Measurements from ENCODE around the gene IGHMBP2.

The IGHMBP2 gene

DNA sequence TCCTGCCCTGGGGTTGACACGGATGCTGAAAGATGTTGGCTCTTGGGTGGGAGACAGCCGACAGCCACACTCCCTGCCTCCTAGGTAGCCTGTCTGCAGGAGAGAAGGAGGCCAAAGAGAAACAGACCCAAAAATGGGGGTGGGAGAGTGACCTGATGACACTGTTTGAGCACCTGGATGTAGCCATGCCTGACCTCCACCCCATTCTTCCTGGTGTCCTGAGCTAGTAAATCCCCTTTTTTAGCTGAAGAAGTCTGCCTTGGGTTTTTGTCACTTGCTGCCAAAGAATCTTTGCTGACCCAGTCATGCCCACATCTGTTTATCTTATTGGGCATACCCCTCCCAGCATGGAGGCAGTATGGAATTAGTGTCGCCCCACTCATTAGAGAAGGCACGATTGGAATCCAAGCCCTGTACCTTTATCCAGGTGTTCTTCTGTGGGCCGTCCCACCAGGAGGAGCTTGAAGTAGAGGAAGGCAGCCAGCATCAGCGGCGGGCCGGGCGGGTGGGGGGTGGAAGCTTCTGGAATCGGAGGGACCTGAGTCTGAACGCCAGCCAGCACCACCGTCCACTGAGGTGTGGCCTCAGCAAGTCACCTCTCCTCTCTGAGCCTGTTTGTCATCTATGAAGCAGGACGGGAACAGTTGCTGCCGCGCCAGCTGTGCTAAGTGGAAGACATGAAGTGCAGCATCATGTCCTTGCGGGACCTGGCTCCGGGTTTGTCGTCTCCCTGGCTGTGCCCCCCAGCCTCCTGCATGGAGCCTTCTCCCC lies 37.8 kb downstream of the IGHMBP2 start:
- no peak for TF ChIP-seq FOXM1 (IDR thresholded peaks at IDR 0.05; ENCODE audit: borderline replicate concordance, low read depth)
- TF ChIP-seq, protein P1, sequence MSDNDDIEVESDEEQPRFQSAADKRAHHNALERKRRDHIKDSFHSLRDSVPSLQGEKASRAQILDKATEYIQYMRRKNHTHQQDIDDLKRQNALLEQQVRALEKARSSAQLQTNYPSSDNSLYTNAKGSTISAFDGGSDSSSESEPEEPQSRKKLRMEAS (IDR thresholded peaks at IDR 0.05) = no peak
- TF ChIP-seq TEAD4 (IDR thresholded peaks at IDR 0.05) = no peak
- TF ChIP-seq CREB1 (IDR thresholded peaks at IDR 0.05; ENCODE audit: low read depth) = no peak
- TF ChIP-seq EP300 (IDR thresholded peaks at IDR 0.05; ENCODE audit: borderline replicate concordance) = no peak
- TF ChIP-seq, protein P2, sequence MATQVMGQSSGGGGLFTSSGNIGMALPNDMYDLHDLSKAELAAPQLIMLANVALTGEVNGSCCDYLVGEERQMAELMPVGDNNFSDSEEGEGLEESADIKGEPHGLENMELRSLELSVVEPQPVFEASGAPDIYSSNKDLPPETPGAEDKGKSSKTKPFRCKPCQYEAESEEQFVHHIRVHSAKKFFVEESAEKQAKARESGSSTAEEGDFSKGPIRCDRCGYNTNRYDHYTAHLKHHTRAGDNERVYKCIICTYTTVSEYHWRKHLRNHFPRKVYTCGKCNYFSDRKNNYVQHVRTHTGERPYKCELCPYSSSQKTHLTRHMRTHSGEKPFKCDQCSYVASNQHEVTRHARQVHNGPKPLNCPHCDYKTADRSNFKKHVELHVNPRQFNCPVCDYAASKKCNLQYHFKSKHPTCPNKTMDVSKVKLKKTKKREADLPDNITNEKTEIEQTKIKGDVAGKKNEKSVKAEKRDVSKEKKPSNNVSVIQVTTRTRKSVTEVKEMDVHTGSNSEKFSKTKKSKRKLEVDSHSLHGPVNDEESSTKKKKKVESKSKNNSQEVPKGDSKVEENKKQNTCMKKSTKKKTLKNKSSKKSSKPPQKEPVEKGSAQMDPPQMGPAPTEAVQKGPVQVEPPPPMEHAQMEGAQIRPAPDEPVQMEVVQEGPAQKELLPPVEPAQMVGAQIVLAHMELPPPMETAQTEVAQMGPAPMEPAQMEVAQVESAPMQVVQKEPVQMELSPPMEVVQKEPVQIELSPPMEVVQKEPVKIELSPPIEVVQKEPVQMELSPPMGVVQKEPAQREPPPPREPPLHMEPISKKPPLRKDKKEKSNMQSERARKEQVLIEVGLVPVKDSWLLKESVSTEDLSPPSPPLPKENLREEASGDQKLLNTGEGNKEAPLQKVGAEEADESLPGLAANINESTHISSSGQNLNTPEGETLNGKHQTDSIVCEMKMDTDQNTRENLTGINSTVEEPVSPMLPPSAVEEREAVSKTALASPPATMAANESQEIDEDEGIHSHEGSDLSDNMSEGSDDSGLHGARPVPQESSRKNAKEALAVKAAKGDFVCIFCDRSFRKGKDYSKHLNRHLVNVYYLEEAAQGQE (IDR thresholded peaks at IDR 0.05; ENCODE audit: low read depth) = no peak

DNA sequence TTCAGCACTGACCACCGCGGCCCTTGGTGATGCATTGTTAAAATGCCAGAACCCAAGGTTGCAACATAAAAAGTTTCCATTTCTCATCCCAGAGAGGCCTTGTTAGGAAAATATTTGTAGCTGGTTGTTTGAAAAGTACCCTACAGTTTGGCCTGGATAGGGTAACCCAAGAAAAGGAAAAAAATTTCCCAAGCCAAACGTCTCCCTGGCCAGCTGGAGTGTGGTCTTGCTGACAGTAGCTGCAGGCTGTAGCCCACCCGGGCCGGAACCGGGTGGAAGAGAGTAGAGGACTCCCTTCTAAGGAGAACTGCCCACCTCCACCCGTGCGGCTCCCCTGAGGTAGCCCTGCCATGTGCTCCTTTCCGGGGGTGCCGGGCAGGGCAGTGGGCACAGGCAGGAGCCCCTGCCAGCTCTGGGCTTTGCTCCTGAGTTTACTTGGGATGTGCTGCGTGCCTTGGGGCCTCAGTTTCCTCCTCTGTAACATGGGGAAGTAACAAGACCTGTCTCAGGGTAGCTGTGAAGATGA lies 38.5 kb downstream of the IGHMBP2 start:
- no peak for TF ChIP-seq CREB1 (IDR thresholded peaks at IDR 0.05; ENCODE audit: low read depth)
- no peak for TF ChIP-seq RAD21 (IDR thresholded peaks at IDR 0.05; ENCODE audit: low read depth)
- TF ChIP-seq EGR1 (IDR thresholded peaks at IDR 0.05) = no peak
- no peak for TF ChIP-seq ZBTB7A (IDR thresholded peaks at IDR 0.05; ENCODE audit: low read depth)
- TF ChIP-seq NFIC (IDR thresholded peaks at IDR 0.05) = no peak
- no peak for TF ChIP-seq TEAD4 (IDR thresholded peaks at IDR 0.05)
- TF ChIP-seq TAF1 (IDR thresholded peaks at IDR 0.05; ENCODE audit: low read depth) = no peak
- TF ChIP-seq CEBPB (IDR thresholded peaks at IDR 0.05) = no peak
- TF ChIP-seq EP300 (IDR thresholded peaks at IDR 0.05; ENCODE audit: borderline replicate concordance) = no peak
- TF ChIP-seq, protein P2 (IDR thresholded peaks at IDR 0.05; ENCODE audit: low read depth) = no peak

DNA sequence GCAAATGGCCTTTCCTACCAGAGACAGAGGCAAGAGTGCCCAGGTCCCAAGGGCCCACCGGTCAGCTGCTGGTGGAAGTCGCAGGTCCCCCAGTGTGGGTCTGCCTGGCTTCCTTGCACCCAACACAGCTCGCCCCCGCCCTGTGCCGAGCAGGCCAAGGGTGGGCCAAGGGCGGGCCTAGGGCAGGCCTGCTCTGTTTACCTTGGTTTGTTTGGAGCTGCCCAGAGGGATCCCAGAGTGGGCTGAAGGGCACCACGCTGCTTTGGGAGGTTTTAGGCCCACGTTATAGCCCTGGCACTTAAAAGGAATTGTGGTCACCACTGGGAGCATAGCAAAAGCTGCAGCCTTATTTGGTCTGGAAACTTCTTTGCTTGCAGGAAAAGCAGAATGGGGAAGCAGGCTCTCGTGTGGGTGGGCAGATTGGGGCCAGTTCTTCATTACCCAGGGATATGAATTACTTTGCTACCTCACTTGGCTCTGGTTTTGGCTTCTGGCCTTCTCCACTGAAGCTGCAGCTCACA lies 39.1 kb downstream of the IGHMBP2 start:
- TF ChIP-seq FOXM1 (IDR thresholded peaks at IDR 0.05; ENCODE audit: borderline replicate concordance, low read depth) (no peak), RAD21 (IDR thresholded peaks at IDR 0.05; ENCODE audit: low read depth) (no peak), YY1 (IDR thresholded peaks at IDR 0.05; ENCODE audit: low read depth) (no peak), ZBTB7A (IDR thresholded peaks at IDR 0.05; ENCODE audit: low read depth) (no peak), TEAD4 (IDR thresholded peaks at IDR 0.05) (no peak), EP300 (IDR thresholded peaks at IDR 0.05; ENCODE audit: borderline replicate concordance) (no peak), NFIC (IDR thresholded peaks at IDR 0.05) (no peak), TCF12 (IDR thresholded peaks at IDR 0.05; ENCODE audit: low read depth) (no peak), TAF1 (IDR thresholded peaks at IDR 0.05; ENCODE audit: low read depth) (no peak), CEBPB (IDR thresholded peaks at IDR 0.05) (no peak), CREB1 (IDR thresholded peaks at IDR 0.05; ENCODE audit: low read depth) (no peak), EGR1 (IDR thresholded peaks at IDR 0.05) (no peak)
- TF ChIP-seq, protein P2 (IDR thresholded peaks at IDR 0.05; ENCODE audit: low read depth) = no peak
- TF ChIP-seq, protein P3, sequence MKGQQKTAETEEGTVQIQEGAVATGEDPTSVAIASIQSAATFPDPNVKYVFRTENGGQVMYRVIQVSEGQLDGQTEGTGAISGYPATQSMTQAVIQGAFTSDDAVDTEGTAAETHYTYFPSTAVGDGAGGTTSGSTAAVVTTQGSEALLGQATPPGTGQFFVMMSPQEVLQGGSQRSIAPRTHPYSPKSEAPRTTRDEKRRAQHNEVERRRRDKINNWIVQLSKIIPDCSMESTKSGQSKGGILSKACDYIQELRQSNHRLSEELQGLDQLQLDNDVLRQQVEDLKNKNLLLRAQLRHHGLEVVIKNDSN (IDR thresholded peaks at IDR 0.05) = no peak
- TF ChIP-seq, protein P1 (IDR thresholded peaks at IDR 0.05) = no peak

DNA sequence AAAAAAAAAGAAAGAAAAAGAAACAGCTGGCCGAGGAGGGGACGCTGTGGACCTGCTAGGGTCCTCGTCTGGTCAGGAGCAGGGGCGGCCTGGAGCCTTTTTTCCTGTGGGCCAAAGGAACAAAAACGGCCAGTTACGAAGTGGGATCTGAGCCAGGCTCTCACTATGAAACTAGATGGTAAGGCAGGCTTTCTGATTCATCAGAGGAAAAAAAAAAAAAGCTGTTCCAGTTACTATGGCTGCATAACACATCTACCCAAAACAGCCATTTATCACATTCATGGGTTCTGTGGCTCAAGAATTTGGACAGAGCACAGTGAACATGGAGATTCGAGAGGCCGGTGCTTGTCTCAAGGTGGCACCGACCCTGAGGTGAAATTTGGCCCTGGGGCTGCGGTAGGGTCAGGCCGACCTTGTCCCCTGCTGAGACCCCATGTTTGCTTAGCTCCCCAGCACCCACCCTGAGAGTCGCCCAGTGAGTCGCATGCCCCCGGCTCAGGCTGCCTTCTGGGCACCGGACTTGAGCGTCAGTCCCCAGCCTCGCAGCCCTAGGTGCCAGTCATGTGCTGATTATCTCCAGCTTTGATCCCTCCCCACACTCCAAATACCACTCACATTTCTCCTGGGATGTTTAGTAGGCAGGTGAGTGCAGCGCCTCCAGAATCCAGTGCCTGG lies 42.9 kb downstream of the IGHMBP2 start:
- no peak for TF ChIP-seq NFIC (IDR thresholded peaks at IDR 0.05)
- no peak for TF ChIP-seq YY1 (IDR thresholded peaks at IDR 0.05; ENCODE audit: low read depth)
- no peak for TF ChIP-seq CREB1 (IDR thresholded peaks at IDR 0.05; ENCODE audit: low read depth)
- TF ChIP-seq, protein P1 (IDR thresholded peaks at IDR 0.05) = no peak
- no peak for TF ChIP-seq EP300 (IDR thresholded peaks at IDR 0.05; ENCODE audit: borderline replicate concordance)

Data from Ishikawa (cell line).